DMS153 treated with DMSO at 0.1 percent for 48 hours (cell line): ENCODE results near the gene COL1A1.

Experiments
- DNase-seq: peaks from one replicate; lab custom pipeline; 2025; ENCODE audit not compliant: unreplicated experiment; lab: John Stamatoyannopoulos, UW

COL1A1 gene

GRCh38 chr17:50157891-50158290 lies 43.5 kb downstream of the COL1A1 start:
- DNase-seq, result no peak

GRCh38 chr17:50155115-50155819 lies 46.2 kb downstream of the COL1A1 start:
- no peak for DNase-seq

GRCh38 chr17:50154604-50155003 lies 46.8 kb downstream of the COL1A1 start:
- DNase-seq, result no peak

- no peak for DNase-seq
These were observed 47.5 kb downstream of the COL1A1 start for GRCh38 chr17:50153650-50154575.

- no peak for DNase-seq
These were observed 48.7 kb downstream of the COL1A1 start for GRCh38 chr17:50152736-50153135.

GRCh38 chr17:50151937-50152547 lies 49.4 kb downstream of the COL1A1 start:
- peak; percentile 65 for DNase-seq

- peak; percentile 71 for DNase-seq
These were observed 50.1 kb downstream of the COL1A1 start for GRCh38 chr17:50151041-50151936.

GRCh38 chr17:50150354-50151040 lies 50.9 kb downstream of the COL1A1 start, which contains the start of gene PPP1R9B:
PPP1R9B (minus strand) TSS chr17:50150677; CDS start chr17:50150513, 164 bp downstream.
- no peak for DNase-seq

- peak; percentile 26 for DNase-seq
These were observed 51.7 kb downstream of the COL1A1 start for GRCh38 chr17:50149417-50150353.

GRCh38 chr17:50149091-50149416 lies 52.4 kb downstream of the COL1A1 start:
- no peak for DNase-seq

- no peak for DNase-seq
These were observed 53.0 kb downstream of the COL1A1 start for GRCh38 chr17:50148226-50149090.

- DNase-seq, result no peak
These were observed 53.6 kb downstream of the COL1A1 start for GRCh38 chr17:50147841-50148225.

- no peak for DNase-seq
These were observed 54.3 kb downstream of the COL1A1 start for GRCh38 chr17:50146927-50147665.

- DNase-seq, result no peak
These were observed 55.1 kb downstream of the COL1A1 start for GRCh38 chr17:50146230-50146926.

- no peak for DNase-seq
These were observed 55.8 kb downstream of the COL1A1 start for GRCh38 chr17:50145532-50146229.

- DNase-seq, result no peak
These were observed 56.4 kb downstream of the COL1A1 start for GRCh38 chr17:50144845-50145531.
